ENCODE data around the gene C2orf49.

Gene C2orf49

DNA sequence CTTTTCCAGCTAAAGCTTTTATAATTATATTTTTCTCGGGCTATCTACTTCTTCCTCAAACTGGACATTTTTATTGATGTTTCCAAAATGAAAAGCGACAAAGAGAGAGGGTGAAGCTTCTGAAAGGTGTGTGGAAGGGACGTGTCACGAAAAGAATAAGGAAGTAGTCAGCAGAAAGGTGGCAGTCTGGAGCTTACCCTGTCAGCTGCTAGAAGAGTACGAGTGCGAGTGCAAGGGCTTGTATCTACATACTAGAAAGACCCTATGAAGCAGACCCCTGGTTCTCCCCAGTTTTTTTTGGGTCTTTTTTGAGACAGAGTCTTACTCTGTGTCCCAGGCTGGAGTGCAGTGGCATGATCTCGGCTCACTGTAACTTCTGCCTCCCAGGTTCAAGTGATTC lies 46.9 kb downstream of the C2orf49 start:
- DNase-seq: peak; percentile 2

DNA sequence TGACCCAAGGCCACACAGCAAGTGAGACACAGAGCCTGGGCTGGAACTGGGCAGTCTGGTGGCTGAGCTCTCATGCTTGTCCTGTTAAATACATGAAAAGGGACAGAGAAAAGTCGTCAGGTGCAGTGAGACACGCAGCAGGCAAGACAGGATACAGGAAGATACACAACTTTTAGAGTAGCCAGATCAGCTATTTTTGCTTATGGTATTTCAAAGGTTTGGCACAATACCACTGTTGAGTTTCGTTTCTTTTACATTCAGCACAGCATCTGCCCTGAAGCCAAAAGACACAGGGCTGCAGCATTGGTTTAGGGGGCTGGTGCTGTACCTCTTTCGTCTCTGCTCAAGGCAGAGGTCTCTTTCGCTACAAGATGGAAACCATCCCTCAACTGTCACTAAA lies 47.5 kb downstream of the C2orf49 start:
- DNase-seq: no peak

DNA sequence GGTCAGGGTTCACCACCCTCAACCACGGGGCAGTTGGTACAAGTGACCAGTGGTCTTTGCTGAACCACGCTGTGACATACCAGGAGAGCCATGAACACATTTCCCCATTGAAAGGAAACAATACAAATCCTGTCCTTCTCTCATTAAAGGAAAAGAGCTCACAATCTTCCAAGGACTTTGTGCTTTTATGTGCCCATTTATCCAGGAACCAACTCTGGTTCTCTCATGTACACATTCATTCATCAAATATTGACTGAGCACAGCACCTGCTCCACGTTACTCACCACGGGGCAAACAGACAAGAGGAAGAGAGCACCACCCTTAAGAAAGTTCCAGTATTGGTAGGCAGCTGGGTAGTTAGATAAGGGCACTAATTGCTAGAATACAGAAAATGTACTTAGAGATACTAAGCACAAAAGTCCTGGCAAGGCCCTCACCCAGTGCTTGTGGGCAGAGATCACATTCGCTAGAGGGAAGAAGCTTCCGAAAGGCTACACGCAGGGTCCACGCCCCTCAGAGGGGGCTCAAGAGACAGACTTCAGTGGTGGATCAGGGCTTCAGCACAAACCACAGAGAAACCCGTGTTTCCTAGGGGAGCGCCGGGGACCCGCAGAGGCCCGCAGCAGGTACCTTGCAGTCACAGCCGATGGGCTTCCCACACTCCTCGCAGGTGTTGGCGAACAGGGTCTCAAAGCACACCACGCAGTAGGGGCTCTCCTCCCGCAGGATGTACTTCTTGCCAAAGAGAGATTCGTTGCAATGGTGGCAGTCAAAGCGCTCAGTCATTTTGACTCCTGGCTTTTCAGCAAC lies 48.6 kb downstream of the C2orf49 start:
- no peak for DNase-seq

DNA sequence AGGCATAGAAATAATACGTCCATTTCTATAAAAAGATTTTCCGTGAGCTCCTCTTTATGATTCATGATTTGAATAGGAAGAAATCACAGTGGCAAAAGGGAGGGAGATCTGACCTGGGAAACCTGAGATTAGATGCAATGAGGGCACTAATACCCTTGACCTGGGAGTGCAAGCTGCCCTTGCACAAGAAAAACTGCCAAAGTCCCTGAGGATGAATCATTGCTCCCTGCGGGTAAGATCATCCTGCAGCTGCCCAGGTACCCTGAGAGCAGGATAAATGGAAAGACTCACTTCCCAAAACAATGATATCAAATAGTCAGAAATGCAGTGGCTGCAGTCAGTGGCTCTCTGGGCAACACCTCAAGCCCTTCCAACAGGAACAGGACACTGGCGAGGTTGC lies 49.9 kb downstream of the C2orf49 start:
- DNase-seq: no peak

DNA sequence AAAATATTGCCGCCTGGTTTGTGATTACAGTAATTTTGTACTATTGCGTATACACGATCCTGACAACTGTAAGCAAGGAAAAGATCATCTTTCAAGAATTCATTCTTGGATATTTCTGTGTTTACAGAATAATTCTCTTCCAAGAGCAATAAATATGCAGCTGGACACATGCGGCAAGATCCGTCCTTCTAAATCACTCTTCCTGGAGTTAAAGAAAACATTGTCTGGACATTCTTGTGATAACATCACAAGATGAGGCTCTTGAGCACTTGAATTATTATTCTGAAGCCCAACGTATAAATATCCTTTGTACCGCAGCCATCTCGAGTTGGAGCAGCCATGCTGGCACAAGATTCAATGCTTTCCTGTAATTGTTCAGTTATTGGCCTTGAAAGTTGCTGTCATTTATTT lies 51.6 kb downstream of the C2orf49 start:
- no peak for DNase-seq

DNA sequence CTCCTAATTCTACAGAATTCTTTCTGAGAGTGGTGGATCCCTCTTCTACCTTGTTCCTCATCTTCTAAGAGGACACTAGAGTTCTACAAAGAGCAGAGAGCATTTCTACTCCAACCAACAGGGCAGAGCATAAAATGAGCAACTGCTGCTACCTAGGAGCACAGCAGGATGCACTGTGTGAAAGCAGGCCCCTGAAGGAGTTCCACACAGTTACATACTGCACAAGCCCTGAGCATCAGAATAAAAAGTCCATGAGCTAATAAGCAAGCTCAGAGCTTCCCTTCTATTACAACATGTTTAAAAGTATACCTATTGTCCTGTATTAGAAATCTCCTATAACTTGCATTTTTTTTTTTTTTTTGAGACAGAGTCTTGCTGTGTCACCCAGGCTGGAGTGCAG lies 53.1 kb downstream of the C2orf49 start:
- no peak for DNase-seq

DNA sequence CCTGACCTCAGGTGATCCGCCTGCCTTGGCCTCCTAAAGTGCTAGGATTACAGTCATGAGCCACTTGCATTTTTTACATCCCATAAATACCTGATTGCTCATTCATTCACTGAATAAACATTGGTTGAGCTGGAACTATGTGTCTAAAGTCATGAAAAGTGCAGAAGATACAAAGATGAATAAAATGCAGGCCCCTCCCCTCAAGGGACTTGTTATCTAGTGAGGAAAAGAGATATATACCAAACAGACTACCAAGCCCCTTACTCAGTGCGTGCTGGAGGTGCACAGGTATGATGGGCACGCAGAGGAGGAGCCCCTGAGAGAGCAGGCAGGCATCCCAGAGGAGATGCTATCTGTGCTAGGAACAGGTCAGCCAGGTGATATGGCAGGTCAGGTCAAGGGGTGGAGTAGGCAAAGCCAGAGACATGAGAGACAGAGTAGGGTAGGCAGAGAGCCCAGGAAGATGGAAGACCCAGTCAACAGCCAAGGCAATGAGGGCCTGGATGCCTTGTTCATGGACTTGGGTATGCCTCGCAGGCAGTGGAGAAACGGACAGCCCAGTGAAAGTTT lies 53.8 kb downstream of the C2orf49 start:
- no peak for DNase-seq

DNA sequence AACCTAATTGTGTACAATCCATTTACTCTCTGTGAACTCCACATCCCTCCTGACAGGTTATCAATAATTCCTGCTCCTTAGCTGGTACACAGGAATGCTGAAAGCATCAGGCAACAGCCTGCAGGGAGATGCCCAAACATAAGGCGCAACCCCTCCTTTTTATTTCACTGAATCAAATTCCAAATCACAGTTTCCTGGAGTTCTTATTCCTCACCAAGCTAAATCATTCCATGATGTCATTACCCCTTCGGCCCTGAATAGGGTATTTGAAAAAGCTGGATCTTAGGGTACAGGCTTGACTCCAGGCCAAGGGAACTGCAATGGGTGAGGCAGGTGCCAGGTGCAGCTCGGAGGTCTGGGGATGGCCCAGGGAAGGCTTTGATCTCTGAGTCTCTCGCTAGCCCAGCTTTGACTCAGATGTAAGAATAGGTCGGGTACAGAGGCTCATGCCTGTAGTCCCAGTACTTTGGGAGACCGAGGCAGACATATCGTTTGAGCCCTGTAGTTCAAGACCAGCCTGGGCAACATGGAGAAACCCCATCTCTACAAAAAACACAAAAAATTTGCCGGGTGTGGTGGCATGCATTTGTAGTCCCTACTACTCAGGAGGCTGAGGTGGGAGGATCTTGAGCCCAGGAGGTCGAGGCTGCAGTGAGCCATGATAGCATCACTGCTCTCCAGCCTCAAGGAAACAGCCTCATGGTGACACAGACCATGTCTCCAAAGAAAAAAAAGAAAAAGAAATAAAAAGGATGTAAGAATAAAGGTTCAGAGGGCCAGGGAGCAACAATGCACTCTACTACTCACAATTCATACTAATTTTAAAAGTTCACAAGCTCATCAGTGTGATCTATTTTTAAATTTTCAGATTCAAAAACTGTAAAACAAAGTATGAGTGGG lies 54.7 kb downstream of the C2orf49 start:
- DNase-seq: no peak

DNA sequence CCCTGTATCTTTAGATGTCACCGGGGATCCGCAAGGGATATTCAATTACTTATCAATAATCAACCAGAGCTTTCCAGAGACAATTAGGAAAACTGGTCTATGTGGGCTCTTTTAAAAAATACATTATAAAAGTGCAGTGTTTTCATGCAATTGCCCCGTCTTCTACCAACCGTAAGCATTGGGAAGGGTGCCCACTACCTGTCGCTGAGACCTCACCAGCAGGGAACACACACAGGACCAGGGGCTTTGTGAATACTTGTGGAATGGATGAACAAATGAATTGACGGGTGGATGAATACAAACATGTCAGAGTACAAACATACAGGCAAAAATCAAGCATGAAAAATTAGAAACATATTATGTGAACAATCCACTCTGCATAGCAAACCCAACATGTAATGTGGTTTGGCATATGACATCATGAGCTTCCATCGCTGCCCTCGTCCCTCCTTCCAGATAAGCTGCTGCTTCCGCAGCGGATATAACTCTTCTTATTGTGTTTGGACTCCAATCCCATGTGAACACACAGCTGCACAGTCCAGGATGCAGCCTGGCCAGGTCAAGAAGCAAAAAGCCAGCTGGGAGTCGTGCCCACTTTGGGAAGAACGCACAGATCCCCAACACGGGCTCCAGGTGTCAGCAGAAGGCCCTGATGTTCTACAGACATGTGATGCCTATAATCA lies 56.2 kb downstream of the C2orf49 start:
- no peak for DNase-seq

DNA sequence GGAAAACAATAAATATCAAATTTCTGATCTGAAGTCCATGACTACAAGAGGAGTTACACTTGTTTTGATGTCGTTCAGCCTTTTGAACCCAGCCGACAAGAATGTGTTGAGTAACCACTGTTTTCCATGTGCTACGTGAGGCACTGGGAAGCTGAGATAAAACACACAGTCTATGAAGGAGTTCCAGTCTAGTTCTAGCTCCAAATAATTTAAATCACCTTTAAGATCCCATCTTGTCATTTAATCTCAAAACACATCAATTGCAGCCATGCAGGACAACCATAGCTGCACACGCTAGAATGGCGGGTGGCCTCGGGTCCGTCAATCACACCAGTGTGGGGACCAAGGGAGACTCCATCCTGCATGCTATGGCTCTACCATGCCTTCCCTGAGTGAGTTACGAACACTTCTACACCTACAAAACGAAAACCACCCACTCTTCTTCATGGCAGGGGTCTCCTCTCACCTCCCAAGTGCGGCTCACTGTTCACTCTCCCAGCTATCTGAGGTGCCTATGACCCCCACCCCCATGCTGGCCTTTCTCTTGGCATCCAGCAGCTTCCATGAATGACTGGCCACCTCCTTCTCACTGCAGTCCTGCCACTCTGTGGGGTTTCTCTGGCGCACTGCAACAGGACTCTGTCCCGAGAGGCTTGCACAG lies 57.7 kb downstream of the C2orf49 start:
- no peak for DNase-seq

DNA sequence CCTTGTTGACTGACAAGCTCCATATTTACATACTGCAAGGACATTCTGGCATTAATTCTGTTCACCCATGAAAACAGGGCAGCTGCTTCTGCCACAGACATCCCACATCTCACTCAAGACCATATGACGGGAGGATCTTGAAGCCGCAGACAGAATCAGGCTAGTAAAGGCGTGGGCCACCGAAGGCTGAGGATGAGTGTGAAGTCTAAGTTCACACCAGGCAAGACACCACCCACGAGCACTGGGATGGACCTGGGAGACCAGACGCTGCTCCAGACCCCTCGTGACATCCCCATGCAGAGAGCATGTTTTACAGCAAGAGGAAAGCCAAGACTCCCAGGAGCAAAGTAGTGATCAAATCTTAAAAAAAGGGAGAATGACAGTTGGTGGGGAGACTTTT lies 58.4 kb downstream of the C2orf49 start:
- no peak for DNase-seq

DNA sequence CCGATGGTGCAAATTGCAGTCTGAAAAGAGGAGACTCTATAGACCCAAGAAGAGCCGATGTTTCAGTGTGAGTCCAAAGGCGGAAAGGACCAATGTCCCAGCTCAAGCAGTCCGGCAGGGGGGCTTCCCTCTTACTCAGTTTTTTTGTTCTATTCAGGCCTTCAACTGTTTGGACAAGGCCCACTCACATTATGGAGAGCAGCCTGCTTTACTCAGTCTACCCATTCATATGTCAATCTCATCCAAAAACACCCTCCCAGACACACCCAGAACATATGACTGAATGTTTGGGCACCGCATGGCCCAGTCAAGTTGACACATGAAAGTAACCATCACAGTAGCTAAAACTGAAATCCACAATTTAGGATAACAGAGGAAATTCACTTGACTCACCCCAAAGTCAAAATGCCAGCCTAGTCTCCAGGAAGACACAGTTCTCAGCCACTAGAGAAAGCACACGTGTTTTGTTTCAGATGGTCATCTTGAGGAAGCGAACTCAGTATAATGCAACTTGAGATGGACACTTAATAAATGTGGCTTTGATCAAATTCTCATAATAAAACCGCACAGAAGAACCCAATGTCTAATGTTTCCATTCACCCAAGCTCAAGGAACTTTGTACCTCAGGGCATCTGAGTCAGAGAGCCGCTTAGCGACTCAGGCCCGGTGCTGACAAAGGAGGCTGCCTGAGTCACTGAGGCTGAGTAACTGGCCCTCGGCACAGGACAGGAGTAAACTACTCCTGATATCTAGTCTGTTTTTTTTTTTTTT lies 59.1 kb downstream of the C2orf49 start:
- no peak for DNase-seq

DNA sequence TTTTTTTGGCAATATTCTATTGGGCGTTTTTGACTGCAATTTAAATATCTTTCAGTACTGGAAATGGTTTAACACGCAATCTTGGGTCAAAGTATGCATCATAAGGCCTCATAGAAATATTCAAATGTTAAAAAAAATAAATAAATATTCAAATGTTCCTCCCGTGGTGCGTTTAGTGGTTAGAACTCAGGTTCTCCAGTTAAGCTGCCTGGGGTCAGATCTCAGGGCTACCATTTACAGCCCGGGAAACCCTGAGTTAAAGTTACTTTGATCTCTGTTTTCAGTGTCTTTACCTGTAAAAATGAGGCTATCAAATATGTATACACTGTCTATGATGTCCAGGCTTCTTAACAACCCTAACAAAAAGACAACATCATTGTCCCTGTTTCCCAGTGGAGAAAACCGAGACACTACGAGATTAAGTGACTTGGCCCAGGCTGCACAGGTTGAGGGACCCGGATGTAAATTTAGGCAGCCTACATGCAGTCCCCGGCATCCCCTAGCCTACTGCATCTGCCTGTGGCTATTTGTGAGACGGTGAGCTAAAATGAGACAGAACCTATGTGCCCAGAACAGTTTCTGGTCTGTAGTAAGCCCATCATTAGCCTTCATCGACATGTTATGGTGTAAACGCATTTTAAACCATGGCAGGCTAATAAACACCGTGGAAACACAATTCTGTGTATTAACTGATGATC lies 59.8 kb downstream of the C2orf49 start:
- DNase-seq: no peak

DNA sequence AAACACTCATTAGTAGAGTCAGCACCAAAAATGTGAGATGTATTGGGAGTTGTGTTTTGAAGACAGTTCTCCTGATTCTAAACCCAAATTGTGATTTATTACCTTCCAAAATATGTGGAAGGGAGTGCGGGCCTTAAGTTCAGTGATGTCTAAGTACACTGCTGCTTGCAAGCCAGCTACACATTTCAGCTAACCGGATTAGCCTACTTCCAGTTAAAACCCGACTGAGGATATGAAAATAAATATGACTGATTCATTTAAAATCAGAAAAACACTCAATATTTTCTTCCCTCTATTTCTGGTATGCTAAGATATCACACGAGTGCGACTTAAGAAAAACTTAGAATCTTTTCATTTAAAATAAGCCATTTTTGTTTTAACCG lies 60.6 kb downstream of the C2orf49 start:
- peak; percentile 13 for DNase-seq

DNA sequence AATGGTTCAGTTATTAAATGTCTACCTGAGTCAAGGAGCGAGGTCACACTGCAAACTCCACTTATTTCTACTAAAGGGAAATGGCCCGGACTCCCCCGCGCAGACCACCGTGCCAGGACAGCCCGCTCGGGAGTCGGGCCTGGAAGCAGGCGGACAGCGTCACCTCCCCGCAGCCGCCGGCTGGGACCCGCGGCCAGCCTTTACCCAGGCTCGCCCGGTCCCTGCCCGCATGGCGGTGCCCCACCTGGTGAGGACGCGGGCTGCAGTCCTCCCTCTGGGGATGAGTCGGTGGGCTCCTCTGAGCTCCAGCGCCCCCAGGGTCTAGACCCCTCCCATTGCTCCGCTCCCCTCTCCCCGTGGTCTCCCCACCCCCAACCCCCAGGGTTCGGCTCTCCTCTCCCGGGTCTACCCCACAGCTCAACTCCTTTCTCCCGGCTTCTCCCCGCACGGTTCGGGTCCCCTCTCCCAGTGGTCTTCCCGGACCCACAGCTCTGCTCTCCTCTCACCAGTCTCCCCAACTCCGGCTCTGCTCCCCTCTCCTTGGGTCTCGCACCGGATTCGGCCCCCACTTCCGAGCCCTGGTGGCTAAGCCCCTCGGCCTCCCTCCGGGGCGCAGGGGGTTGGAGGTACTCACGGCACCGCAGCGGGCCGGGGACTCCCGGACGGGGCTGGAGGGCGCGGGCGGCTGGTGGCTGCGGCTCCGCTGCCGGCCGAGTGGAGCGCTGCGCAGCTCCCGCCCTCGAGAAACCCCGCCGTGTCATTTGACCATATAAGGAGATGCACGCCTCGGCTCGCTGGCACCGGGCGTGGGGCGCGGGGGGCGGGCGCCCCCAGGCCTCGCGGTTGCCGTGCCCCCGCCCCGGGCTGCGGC lies 61.2 kb downstream of the C2orf49 start, which contains the start of gene FHL2:
Gene FHL2, minus strand, starts transcription at position 716 of the 871 bp plus-strand sequence. CDS start 12,535 bp downstream, outside the sequence.
- DNase-seq: peak; percentile 32
